Right renal cortex interstitium (tissue), 3 donors: Measurements from ENCODE around the gene HNF1A. TPM values are rescaled to one million over a fixed set of nuclear protein-coding genes. Genes with fewer than 3 reads are reported as not detected.

Experiments used
- DNase-seq, 3 donors: peaks; one replicate each; pipeline ENCODE4 v3.0.0-alpha.2; 2013; ENCODE audit warnings: low read depth in 3 of 3, low spot score in 2 of 3
- polyA plus RNA-seq, 3 donors: library from polyadenylated mRNA; unstranded; fragments of 120-200 nt; gene quantifications; one replicate each; pipeline ENCODE4 v1.2.1, GENCODE V29; 2013; ENCODE audit not compliant: insufficient read length in 3 of 3

Gene HNF1A
- polyA plus RNA-seq, 3 donors, result 10.4 to 13.5 (median 13.5) TPM

DNA sequence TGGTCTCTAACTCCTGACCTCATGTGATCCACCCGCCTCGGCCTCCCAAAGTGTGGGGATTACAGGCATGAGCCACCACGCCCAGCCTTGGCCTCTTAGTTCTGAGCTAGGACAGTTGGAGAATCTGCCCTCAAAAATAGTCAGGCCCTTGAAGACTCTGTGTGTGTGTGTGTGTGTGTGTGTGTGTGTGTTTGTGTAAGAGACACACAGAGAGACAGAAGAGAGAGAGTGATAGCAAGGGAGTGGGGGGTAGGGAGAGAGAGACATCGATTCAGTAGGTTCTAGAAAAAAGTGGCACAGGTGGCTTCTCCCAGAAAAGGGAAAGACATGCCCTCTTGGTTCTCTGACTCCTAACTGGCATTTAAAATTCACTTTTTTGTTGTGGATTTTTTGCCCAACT, 5.4 kb downstream of the HNF1A start:
- no peak for DNase-seq

DNA sequence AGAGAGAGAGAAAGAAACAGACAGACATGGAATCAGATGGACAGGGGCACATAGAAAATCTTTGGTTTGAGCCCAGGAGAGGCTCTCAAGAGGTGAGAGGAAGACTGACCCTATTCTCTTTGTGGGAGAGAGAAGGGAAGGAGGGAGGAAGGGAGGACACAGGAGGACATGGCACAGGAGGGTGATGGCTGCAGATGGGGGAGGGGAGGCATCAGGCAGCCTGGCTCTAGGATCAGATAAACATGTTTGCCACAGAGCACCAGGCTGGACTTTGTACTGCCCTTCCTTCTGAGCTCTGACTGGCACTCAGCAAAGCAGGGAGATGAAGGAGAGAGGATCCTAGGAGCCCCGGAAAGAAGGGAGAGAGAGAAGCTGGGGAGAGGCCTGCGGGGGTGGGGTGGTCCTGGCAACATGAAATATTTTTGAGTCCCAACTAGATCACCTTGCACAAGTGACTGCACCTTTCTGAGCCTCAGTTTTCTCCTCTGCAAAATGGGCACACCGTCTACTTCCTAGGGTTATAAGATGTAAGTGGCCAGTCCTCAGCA, 6.1 kb downstream of the HNF1A start:
- no peak for DNase-seq

DNA sequence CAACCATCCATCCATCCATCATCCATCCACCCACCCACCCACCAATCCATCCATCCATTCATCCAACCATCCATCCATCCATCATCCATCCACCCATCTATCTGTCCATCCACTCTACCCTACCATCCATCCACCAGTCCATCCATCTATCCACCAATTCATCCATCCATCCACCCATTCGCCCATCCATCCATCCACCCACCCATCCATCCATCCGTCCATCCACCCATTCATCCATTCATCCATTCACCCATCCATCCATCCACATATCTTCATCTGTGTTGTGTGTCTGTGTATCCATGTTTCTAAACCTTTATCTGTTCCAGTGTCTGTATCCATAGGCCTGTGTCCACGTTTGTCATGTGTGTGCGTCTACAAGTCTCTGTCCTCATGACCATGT, 9.9 kb downstream of the HNF1A start:
- no peak for DNase-seq

DNA sequence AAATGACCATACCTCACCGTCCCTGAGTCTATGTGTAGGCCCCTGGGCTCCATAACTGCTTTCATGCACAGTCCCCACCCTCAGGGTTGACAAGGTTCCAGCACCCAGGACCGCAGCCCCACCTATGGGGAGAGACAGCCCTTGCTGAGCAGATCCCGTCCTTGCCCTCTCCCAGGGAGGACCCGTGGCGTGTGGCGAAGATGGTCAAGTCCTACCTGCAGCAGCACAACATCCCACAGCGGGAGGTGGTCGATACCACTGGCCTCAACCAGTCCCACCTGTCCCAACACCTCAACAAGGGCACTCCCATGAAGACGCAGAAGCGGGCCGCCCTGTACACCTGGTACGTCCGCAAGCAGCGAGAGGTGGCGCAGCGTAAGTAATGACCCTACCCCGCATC, 10.3 kb downstream of the HNF1A start:
- DNase-seq, result no peak

- DNase-seq, result no peak
Observed at GRCh38 chr12:120989687-120990086, 11.3 kb downstream of the HNF1A start.

GRCh38 chr12:120990487-120991055, 12.2 kb downstream of the HNF1A start:
- DNase-seq, result no peak

DNA sequence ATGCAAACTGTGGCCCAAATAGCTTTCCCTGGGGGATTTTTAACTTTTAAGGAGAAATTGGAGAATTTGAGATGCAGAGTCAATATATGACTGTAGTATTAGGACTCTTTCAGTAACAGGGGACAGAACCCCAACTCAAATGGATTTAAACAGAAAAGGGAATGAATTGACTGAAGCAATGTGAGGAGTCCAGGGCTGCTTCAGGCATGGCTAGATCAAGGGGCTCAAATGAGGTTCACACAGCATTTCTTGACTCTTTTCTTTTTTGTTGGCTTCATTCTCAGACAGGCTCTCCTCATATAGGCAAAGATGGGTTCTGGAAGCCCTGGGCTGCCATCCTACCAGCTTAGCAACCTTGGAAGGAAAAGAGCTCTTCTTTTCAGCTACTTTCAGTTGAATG, 13.6 kb downstream of the HNF1A start:
- no peak for DNase-seq

DNA sequence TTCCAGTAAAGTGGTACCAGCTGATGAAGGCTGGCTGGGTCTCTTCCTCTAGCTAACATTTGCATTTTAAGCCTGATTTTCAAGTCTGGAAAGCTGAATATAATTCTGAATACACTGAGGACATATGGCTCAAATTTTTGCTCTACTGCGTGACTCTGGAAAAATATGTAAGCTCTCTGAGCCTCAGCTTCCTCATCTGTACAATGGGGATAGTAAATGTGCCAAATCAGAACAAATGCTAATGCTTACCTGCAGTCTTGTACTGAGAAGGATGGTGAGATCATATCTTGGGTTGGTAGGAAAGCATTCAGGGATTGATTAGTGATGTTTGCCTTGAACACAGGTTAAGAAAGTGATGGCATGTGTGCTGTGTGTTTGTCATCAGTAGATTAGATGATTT, 14.6 kb downstream of the HNF1A start:
- no peak for DNase-seq

DNA sequence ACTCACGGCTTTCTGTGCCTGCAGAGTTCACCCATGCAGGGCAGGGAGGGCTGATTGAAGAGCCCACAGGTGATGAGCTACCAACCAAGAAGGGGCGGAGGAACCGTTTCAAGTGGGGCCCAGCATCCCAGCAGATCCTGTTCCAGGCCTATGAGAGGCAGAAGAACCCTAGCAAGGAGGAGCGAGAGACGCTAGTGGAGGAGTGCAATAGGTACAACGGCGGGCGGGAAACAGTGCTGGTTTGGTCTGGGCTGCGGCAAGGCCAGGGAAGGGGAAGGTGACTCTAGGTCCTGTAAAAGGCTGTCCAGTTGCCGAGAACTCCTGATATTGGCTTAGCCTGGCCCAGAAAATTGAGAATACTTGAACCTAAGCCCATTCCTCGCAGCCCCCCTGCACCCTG, 15.2 kb downstream of the HNF1A start:
- no peak for DNase-seq

- no peak for DNase-seq
Observed at GRCh38 chr12:120994059-120994458, 15.7 kb downstream of the HNF1A start.

- no peak for DNase-seq
Observed at GRCh38 chr12:120994589-120995337, 16.4 kb downstream of the HNF1A start.

GRCh38 chr12:120996133-120996746, 17.9 kb downstream of the HNF1A start:
- no peak for DNase-seq

- DNase-seq, result no peak
Observed at GRCh38 chr12:120997448-120997847, 19.1 kb downstream of the HNF1A start.

- DNase-seq, result no peak
Observed at GRCh38 chr12:120998435-120998834, 20.1 kb downstream of the HNF1A start.

DNA sequence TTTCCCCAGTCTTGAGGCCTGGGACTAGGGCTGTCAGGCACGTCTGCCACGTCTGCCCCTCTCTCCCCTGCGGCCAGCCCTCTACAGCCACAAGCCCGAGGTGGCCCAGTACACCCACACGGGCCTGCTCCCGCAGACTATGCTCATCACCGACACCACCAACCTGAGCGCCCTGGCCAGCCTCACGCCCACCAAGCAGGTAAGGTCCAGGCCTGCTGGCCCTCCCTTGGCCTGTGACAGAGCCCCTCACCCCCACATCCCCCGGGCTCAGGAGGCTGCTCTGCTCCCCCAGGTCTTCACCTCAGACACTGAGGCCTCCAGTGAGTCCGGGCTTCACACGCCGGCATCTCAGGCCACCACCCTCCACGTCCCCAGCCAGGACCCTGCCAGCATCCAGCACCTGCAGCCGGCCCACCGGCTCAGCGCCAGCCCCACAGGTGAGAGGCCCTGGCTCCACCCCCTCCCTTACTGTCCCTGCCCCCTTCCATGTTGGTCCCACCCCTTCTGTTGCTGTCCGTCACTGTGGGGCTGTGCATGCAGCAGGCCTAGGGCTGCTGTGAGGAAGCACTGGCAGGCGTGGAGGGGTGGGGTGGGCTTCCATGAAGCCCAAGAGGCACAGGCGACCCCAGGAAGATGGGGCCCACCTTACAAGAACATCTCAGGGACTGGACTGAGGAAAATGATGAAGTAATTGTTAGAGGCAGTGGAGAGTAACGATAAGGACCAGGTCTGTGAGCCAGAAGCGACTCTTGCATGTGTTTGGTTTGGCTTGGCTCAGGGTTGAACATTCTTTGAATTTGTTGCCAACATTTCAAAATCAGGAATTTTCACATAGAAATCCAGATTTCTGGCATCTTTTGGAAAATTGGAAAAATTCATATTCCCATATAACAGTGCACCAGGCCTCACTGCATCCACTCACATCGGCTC, 21.1 kb downstream of the HNF1A start:
- DNase-seq, result no peak

DNA sequence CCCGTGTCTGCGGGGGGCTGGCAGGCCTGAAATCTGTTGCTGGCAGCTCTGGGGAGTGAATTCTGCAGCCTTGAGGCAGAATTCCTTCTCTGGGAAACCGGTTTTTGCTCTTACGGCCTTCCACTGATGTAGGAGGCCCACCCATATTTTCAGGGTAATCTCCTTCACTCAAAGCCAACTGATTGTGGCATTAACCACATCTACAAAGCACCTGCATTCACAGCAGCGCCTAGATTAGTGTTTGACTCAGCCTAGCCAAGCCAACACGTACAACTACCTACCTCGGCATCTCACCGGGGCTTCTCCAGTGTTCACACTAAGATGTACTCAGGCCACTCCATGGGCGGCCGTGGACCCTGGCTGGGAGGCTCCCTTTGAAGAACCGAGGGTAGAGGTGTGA, 22.2 kb downstream of the HNF1A start:
- DNase-seq, result no peak

GRCh38 chr12:121001060-121001459, 22.7 kb downstream of the HNF1A start:
- DNase-seq, result no peak

- no peak for DNase-seq
Observed at GRCh38 chr12:121001841-121002483, 23.6 kb downstream of the HNF1A start.

GRCh38 chr12:121003650-121004049, 25.3 kb downstream of the HNF1A start:
- DNase-seq, result no peak

DNA sequence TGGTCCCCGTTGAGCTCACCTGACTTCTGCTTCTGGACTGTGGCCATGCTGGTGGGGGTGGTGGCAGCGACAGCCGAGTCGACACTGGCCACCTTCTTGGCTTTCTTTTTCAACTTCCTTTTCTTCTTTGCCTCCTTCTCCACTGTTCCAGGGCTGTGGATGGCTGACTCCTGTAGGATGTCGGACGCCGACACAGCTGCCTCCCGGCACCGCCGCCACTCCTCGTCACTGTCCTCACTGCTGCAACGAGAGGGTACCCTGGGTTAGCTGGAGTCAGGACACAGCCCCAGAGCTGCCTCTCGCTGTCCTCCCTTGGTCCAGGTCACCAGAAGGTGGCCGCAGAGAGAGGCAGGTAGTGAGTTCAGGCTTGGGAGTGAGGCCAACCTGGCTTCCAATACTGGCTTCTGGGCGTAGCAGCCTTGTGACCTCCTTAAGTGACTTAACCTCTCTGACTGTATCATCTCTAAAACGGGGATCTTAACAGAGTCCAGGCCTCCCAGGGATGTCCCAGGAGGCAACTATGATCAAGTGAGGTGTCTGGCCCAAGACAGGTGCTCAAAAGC, 26.0 kb downstream of the HNF1A start:
- DNase-seq, result no peak
